GM19452 (cell line): ENCODE results near the gene SLC29A4.
"Not testable (repeated sequence)": the region's sequence is repeated elsewhere in the genome, so short reads cannot be mapped to it uniquely, and the experiment has no call there.

Experiments
- ATAC-seq: cut with Tn5 transposase; IDR thresholded peaks from one replicate; pipeline ENCODE4 v1.9.1; 2021; ENCODE audit not compliant: unreplicated experiment

Gene SLC29A4

GRCh38 chr7:5282543-5283316 is at the start of gene SLC29A4:
Gene SLC29A4 (plus strand): TSS chr7:5282943. CDS start chr7:5287817, 4,874 bp downstream.
- ATAC-seq: no peak

- peak; percentile 16 for ATAC-seq
These were observed 47.6 kb upstream of the SLC29A4 start for GRCh38 chr7:5234852-5235831.

- ATAC-seq: no peak
These were observed 45.5 kb upstream of the SLC29A4 start for GRCh38 chr7:5237286-5237685.

- ATAC-seq: no peak
These were observed 44.2 kb upstream of the SLC29A4 start for GRCh38 chr7:5238500-5238899.

- ATAC-seq: no peak
These were observed 39.5 kb upstream of the SLC29A4 start for GRCh38 chr7:5243261-5243660.

GRCh38 chr7:5248201-5248885 is 34.4 kb upstream of the SLC29A4 start:
- no peak for ATAC-seq

- not testable (repeated sequence) for ATAC-seq
These were observed 32.0 kb upstream of the SLC29A4 start for GRCh38 chr7:5250787-5251186.

GRCh38 chr7:5253529-5253928 is 29.2 kb upstream of the SLC29A4 start:
- ATAC-seq: not testable (repeated sequence)

GRCh38 chr7:5254371-5254770 is 28.4 kb upstream of the SLC29A4 start:
- not testable (repeated sequence) for ATAC-seq

- ATAC-seq: no peak
These were observed 26.9 kb upstream of the SLC29A4 start for GRCh38 chr7:5255832-5256231.

GRCh38 chr7:5260530-5261068 is 22.1 kb upstream of the SLC29A4 start:
- not testable (repeated sequence) for ATAC-seq

GRCh38 chr7:5263066-5263465 is 19.7 kb upstream of the SLC29A4 start:
- ATAC-seq: not testable (repeated sequence)

- no peak for ATAC-seq
These were observed 17.2 kb upstream of the SLC29A4 start for GRCh38 chr7:5265320-5266190.

- no peak for ATAC-seq
These were observed 16.3 kb upstream of the SLC29A4 start for GRCh38 chr7:5266191-5267028.

GRCh38 chr7:5267829-5268228 is 14.9 kb upstream of the SLC29A4 start:
- not testable (repeated sequence) for ATAC-seq

- ATAC-seq: not testable (repeated sequence)
These were observed 12.6 kb upstream of the SLC29A4 start for GRCh38 chr7:5269992-5270657.

- ATAC-seq: no peak
These were observed 12.0 kb upstream of the SLC29A4 start for GRCh38 chr7:5270788-5271187.

GRCh38 chr7:5273831-5274405 is 8.8 kb upstream of the SLC29A4 start:
- not testable (repeated sequence) for ATAC-seq
